Islet precursor cell (in vitro differentiated cells): ENCODE measurements around the gene B4GALT2.

Source experiments
- DNase-seq: peaks from one replicate; pipeline ENCODE4 v3.0.0-alpha.2; 2018

Gene B4GALT2

DNA sequence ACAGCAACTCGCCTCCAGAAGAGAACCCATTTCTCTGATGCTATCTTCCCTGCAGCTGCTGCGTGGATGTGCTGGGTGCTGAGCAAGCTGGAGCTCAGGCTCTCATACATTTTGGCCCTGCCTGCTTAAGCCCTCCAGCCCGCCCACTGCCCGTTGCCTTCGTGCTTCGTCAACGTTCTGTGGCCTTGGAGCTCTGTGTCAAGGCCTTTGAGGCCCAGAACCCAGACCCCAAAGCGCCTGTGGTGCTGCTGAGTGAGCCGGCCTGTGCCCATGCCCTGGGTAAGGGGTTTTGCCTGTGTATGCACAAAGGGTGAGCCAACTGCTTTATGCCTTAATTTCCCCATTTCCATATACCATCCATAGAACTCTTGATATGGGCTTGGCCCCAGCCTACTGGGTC is 8.1 kb upstream of the B4GALT2 start:
- no peak for DNase-seq

DNA sequence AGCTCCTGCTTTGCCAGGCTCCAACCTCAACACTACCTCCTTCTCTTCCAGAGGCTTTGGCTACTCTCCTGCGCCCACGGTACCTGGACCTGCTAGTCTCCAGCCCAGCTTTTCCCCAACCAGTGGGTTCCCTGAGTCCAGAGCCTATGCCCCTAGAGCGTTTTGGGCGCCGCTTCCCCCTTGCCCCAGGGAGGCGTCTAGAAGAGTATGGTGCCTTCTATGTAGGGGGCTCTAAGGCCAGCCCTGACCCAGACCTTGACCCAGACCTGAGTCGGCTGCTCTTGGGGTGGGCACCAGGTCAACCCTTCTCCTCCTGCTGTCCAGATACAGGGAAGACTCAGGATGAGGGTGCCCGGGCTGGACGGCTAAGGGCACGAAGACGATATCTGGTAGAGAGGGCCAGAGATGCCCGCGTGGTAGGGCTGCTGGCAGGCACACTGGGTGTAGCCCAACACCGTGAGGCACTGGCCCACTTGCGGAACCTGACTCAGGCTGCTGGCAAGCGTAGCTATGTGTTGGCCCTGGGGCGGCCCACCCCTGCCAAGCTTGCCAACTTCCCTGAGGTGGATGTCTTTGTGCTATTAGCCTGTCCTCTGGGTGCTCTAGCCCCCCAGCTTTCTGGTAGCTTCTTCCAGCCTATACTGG is 7.6 kb upstream of the B4GALT2 start:
- DNase-seq = no peak

DNA sequence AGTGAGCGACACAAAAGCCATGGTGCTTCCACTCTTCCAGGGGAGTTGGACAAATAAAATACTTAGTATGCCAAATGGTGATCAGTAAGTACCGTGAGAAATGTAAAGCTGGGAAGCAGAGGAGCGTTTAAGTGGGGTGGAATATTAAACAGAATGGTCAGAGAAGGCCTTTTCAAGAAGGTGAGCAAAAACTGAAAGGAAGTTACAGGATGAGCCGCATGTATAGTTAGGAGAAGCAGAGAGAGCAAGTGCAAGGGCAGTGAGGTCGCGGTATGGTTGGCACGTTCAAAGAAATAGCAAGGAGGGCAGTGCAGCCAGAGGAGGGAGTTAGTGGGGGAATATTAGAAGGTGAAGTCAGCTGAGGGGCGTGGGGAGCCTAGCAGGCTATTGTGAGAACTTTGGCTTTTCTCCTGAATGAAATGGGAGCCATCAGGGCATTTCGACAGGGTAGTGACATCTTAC is 5.0 kb upstream of the B4GALT2 start:
- DNase-seq = no peak

DNA sequence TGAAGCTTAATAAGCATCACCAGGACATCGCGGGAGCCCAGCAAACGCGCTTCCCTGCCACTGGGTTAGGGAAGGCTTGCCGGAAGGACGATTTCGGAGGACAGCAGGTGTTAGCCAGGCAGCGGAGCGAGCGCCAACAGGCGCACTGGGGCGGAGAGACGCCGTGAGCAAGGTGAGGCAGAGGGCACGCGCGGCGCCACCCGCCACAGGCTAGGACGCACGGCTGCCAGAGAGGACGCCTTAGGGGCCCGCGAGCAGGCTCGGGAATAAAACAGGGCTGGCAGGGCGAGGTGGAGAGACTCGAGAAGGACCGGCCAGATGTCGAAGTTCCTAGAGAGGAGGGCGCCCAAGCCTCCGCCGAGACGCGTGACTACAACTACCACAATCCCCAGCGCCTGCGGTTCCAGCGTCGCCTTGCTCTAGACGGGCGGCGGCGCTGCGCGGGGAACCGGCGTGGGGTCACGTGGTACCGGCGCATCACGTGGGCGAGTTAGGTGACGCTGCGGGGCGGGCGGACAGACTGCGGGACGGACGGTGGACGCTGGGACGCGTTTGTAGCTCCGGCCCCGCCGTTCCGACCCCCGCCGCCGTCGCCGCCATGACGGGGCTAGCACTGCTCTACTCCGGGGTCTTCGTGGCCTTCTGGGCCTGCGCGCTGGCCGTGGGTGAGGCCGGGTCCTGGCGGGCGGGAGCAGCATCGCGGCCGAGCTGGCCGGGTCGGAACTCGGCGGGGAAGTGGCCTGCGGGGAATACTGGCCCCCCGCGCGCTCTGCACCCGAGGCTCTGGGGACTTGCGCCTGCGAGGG is 4.4 kb upstream of the B4GALT2 start, which contains the start of gene ATP6V0B:
ATP6V0B (plus strand) TSS at position 518 of the 806 bp plus-strand sequence; CDS start at position 599, 81 bp downstream.
- DNase-seq = peak; percentile 97

DNA sequence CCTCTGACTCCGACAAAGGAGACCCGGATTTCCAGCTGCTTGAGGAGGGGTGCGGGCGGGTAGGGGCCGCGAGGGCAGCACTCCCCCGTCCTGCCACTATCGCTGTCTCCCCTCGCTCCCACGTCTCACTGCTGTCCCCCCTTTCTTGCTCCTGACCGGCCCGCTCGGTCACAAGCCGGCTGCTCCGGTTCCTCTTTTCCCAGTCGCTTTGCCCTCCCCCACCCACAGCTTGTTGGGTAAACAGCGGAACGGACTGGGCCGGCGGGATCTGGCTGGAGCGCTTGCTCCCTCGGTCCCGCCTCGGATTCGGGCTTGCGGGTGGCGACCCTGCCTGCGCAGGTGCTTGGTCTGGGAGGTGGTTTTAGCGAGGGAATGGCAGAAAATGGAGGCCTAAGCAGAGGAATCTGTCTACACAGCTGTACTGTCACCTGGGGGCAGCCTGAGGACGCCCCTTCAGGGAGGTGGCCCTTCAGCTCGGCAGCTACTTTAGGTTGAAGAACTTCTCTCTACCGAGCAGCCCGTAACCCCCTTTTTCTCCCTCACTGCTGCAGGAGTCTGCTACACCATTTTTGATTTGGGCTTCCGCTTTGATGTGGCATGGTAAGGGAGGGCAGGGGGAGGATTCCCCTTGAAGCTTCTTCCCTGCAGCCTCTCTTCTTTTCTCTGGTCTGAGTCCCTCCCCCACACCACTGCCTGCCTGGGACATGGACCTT is 3.6 kb upstream of the B4GALT2 start:
- no peak for DNase-seq

DNA sequence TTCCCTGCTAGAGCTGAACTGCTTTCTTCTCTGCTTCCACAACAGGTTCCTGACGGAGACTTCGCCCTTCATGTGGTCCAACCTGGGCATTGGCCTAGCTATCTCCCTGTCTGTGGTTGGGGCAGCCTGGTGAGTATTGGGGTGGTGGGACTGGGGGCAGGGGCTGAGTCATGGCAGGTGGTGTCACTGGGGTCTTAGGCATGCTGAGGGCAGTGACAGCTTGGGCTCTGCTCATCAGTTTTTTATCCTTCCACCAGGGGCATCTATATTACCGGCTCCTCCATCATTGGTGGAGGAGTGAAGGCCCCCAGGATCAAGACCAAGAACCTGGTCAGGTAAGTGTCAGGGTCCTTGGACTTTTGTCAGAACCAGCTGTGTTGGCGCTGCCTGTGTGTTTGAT is 3.0 kb upstream of the B4GALT2 start:
- no peak for DNase-seq

DNA sequence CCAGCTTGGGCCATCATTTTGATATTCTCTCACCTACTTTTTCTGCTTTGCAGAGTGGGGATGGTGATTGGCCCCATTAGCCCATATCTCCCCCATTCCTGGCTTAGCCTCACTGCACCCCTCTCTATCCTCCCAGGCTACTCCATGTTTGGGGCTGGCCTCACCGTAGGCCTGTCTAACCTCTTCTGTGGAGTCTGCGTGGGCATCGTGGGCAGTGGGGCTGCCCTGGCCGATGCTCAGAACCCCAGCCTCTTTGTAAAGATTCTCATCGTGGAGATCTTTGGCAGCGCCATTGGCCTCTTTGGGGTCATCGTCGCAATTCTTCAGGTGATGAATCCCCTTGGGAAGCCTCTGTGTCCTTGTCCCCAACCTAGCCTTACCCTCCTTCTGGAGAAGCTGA is 2.1 kb upstream of the B4GALT2 start:
- no peak for DNase-seq

DNA sequence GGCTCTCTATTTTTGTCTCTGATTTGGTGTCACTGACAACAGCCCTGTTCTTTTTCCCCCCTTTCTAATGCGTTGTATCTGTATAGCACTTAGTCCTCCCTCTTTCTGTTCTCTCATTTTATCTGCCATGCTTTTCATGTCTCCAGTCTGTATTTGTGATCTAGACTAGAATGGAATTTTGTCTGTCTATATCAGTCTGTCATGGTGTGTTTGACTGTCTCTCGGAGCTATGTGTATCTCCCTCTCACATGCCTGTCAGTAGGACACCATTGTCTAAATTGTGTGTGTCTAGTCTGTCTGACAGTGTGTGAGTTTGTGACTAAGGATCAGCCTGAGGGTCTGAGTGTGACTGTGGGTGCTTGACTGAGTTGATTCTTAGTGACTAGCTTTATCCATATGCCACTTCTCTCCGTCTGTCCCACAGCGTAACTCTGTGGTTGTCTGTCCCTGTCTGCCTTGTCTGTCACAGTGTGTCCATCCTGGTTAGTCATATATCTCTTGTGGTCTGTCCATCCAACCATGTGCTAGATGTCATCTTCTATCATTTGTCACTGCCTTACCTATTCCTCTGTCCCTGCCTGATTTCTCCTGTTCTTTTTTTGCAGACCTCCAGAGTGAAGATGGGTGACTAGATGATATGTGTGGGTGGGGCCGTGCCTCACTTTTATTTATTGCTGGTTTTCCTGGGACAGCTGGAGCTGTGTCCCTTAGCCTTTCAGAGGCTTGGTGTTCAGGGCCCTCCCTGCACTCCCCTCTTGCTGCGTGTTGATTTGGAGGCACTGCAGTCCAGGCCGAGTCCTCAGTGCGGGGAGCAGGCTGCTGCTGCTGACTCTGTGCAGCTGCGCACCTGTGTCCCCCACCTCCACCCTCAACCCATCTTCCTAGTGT is 1.4 kb upstream of the B4GALT2 start:
- no peak for DNase-seq

DNA sequence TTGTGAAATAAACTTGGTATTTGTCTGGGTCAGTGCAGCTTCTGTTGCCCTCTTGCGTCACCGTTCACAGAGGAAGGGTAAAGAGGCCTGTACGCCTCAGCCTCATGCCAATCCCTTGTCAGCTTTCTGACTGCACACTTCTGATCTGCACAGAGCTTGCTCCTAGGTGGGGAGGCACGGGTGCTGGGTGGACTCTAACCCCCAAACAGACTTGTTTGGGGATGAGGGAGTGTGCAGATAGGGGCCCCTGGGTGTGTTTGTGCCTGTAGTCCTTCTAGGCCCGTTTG is 803 bp upstream of the B4GALT2 start:
- DNase-seq = no peak

DNA sequence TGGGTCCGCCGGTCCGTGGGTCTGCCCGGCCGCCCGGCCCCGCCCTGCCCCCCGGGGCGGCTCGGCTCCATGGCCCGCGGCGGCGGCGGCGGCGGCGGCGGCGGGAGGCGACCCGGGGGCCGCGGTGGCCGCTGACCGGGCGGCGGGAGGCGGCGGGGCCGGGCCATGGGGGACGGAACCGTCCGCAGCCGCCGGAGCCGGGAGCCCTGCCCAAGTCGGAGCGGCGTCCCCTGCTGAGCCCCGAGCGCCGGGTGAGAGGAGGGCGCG is 184 bp downstream of the B4GALT2 start:
- no peak for DNase-seq

DNA sequence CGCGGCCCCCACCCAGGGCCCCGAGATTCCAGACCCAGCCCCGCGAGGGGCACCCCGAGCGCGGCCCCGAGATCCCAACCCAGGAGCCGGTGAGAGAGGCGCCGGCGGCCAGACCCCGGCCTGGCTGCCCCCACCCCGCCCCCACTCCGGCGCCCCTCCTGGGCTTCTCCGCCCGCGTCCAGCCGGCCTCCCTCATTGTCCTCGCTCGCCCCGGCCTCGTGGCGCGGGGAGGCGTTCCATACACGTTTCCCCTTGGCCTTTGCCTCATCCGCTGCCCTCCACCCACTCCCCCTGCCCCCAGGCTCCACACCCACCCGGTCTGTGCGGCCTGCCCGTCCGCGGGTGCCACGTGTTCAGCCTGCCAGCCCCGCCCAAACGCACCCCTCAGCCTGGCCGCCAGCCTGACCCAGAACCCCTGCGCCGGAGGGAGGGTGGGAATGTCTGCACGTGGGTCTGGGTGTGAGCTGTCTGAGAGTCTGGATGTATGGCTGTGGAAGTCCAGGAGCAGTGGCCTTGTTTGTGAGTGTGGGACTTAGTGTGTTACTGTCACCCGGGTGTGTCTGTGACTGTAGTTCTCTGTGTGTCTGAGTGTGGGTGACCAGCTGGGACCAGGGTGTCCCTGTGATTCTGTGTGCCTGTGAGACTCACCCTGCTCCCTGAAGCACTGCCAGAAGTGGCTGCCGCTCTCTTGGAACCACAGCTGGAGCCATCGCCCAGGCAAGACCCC is 681 bp downstream of the B4GALT2 start:
- DNase-seq = no peak

DNA sequence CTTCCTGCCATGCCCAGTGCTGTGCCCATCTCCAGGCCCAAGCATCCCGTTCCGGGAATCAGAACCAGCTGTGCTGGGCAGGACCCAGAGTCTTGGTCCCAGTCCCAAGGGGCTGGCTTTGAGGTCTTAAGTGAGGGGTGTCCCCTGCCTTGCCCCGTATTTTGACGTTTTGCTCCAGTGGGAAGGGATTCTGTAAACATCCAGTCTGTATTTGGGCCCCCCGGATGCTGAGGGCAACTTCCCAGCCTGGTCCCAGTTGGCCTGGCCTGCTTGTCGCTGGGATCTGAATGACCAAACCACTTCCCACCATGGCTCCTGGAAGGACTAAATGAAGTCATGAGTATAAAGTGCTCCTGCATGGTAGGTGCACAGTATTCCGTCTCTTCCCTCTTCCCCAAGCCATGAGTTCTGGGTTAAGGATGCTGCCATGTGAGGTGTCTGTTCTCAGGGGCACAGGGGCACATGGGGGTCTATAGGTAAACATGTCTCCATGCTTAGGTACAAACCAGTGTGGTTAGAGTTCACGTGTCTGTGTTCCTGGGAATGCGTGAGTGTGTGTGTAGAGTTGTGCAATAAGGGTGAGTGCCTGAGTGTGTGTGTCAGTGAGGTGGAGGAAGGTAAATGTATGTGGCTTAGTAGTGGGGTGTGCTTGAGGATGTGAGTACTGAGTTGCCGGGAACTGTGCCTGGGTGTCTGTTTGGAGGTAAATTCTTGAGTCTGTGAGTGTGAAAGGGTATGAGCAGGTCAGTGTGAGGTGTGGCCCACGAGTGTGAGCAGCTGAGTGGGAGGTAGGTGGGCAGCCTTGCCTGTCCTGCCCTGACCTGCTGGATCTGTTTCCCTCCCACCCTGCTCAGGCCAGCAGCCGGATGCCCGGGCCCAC is 1.5 kb downstream of the B4GALT2 start:
- no peak for DNase-seq

DNA sequence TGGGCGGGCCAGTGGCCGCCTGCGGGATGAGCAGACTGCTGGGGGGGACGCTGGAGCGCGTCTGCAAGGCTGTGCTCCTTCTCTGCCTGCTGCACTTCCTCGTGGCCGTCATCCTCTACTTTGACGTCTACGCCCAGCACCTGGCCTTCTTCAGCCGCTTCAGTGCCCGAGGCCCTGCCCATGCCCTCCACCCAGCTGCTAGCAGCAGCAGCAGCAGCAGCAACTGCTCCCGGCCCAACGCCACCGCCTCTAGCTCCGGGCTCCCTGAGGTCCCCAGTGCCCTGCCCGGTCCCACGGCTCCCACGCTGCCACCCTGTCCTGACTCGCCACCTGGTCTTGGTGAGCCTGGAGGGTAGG is 2.1 kb downstream of the B4GALT2 start:
- DNase-seq = no peak

DNA sequence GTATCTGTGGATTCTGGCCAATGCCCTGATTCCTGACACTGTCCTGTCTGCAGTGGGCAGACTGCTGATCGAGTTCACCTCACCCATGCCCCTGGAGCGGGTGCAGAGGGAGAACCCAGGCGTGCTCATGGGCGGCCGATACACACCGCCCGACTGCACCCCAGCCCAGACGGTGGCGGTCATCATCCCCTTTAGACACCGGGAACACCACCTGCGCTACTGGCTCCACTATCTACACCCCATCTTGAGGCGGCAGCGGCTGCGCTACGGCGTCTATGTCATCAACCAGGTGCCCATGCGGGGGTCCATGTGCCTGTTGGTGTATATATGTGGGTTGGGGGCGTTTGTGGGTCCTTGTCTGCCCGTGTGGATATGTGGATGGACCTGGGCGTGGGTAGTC is 2.6 kb downstream of the B4GALT2 start:
- no peak for DNase-seq

DNA sequence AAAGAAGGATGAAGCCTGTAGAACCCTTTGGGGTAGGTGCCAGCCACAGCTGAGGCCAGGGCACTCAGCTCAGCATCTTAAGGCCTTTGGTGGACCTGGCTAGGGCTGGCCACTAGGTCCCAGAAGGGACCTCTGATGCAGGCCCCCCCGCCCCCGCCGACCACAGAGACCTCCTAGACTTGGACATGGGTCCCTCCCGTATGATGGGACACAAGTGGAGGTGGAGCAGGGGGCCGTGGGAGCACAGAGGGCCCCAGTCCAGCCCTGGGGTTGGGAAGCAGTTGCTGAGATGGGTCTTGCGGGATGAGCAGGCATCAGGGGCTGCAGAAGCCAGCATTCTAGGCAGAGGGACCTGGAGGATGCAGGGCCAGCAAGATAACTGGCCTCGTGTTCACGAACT is 3.2 kb downstream of the B4GALT2 start:
- DNase-seq = no peak

DNA sequence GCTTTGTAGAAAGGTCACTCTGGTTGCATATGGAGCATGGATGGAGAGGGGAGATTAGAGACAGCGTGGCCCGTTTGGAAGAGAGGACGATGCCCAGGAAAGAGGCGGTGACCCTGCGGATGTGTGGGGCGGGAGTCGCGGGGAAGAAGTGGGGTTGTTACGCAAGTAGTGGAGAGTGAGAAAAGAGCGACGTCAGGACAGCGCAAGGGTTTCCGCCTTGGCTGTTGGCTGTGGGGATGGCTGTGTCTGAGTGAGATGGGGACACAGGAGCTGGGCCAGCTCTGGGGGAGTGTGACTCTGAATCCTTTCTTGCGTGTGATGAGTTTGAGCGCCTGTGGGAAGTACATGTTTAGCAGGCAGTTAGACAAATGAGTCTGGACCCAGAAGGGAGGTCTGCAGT is 3.8 kb downstream of the B4GALT2 start:
- no peak for DNase-seq

DNA sequence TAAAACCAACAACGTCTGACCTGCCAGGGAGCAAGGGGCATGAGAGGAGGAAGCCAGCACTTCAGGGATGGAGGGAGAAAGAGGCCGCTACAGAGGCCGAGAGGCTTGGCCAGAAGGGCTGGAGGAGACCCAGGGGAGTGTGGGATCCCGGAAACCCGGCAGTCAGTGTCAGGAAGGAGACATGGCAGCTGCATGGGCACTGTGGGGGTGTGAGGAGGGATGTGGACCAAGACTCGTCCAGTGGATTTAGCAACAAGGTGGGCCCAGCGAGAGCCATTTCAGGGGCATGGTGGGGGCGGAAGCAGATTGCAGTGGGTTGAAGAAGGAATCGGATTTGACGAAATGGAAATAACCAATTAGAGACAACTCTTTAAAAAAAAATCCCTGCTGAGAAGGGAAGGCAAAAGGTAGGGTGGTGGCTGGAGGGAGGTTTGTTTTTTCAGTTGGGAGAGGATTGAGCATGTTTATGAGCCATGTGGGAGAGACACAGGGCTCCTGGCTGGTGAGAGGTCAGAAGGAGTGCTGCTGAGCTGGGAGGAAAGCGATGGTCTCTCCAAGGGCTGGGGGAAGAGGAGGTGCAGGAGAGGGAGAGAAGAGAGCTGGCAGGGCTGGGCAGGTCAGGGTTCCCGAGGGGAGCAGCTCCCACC is 4.4 kb downstream of the B4GALT2 start:
- no peak for DNase-seq

DNA sequence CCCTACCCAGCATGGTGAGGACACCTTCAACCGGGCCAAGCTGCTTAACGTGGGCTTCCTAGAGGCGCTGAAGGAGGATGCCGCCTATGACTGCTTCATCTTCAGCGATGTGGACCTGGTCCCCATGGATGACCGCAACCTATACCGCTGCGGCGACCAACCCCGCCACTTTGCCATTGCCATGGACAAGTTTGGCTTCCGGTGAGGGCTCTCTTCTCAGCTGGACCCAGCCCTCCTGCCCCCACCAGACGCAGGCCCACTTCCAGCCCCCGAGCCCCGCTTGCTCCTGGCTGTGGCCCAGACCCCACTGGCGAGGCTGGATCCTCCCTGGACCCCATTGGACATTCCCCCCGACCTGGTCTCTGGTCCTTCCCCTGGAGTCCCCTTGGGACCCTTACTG is 5.8 kb downstream of the B4GALT2 start:
- no peak for DNase-seq

DNA sequence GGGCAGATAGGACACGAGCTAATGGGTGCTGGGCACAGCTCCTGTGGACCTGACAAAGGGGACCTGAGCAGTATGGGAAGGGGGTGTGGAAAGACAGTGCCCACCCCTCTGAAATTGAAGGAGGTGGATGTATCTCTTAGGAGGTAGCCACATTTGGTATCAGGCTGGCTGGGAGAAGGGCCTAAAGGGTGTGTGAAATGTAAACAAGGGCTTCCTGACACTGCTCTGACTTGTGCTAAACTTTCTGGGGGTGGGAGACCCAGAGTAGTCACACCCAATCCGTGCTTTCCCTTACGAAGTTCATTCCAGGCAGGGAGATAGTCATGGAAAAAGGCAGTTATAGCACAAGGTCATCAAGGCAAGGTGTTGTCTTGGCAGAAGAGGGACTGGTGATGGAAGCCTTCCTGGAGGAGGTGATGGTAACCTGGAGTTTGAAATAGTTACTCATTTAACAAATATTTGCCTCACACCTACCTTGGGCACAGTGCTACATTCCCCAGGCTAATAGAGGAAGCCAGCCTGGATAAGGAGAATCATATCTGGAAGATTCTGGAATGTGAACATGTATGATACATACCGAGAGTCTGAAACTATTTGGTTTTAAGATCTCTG is 7.1 kb downstream of the B4GALT2 start:
- no peak for DNase-seq

DNA sequence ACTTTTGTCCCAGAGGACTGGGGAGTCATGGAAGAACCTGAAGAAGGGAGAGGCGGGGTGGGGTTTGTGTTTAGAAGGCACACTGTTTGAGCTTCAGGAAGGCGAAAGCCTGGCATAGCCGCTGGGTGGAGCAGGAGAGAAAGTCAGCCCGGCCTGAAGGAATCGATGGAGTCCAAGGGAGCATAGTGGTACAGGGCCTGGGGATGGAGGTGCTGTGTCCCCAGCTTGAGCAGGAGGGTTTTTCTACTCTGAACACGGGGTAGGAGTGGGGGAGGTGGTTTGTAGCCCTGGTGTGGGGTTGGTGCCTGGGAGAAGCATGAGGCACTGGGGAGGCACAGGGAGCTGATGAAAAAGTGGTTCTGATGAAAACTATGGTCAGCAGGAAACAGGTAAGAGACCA is 7.7 kb downstream of the B4GALT2 start:
- DNase-seq = no peak
